SKM-1 (cell line): Measurements from ENCODE around the gene LRRC8D.
A peak's percentile ranks its signal among the peaks of the same experiment; 100 is the strongest.

Experiments used
- DNase-seq: peaks from one replicate; lab custom pipeline; 2025; ENCODE audit not compliant: unreplicated experiment; lab: John Stamatoyannopoulos, UW

LRRC8D gene

DNA sequence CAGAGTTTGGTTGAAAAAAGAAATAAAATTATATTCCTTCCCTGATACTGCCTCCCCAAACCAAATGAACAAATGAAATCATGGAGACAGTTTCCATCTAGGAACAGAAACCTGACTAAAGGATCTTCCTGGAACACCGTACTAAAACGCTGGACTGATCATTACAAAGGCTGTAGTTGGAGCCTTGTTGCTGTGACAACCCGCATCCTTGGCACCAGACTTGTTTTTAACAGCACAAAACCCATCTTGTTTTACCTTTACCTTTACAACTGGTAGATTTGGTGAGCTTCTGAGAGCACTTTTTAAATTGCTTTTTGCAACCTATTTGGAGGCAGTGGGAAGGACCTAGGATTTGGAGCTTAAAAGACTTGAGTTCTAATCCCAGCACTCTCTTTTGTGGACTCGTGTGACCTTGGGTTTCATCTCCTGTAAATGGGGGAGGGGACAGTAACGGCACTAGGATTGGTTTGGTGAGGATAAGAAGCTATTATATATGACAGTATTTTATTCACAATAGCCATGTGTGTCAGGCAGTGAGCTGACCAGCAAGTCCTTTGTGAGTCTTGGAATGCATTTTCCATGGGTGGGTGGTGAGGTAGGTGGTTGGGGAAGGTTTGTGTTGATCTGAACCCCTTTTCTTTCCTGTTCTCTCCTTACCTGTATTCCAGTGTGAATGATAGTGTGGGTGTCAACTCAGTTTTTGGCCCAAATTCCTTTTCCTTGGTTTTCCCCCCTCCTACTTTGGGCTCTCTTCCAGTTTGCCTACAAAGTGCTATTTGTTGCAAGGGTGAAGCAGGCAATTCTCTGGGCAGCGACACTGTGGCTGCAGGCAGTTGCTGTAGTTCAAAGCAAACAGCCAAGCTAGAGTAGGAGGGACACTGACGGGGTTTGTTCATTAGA, 12.6 kb downstream of the LRRC8D start:
- no peak for DNase-seq

DNA sequence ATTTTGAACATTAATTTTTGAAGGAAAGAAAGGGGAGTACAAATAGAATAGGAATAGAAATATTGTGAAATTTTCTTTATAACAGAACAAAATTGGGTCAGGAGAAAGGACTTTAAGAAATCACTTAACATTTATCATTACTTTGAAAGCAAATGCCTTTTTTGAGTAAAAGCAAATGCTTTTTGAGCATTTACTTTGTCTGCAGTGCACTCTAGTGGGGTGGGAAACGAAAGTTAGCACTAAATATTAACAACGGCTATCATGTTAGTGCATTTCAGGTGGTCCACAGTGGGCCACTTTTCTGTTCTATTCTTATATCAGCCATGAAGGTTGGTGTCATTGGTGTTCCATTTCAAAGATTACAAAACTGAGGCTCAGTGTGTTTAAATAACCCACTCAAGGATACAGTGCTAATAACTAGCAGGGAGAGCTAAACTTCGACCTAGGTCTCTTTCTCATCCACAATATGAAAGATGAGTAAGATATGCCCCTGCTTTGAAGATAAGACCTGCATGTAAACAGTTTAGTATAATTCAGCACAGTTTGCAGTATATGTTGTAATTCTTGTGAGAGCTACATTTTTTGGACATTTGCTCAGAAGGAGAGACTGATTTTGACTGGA, 13.4 kb downstream of the LRRC8D start:
- DNase-seq: no peak

GRCh38 chr1:89836252-89837035, 15.6 kb downstream of the LRRC8D start:
- DNase-seq: no peak

GRCh38 chr1:89837036-89837481, 16.2 kb downstream of the LRRC8D start:
- DNase-seq: no peak

DNA sequence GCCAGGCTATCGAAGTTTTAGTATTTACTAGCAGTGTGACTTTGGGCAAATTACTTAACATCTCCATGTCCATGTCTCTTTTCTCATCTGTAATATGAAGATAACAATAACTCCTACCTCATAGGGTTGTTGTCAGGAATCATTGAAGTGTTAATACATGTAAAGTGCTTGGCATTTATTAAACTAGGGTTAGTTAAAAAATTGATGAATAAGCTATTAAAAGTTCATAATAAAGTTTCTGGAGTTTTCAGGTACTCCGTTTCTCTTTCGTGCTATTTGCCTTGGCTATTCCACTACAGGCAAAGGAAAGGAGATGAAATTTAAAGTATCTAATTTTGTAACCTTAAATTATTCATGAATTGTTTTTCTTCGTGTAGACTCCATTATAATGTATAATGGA, 16.7 kb downstream of the LRRC8D start:
- no peak for DNase-seq

DNA sequence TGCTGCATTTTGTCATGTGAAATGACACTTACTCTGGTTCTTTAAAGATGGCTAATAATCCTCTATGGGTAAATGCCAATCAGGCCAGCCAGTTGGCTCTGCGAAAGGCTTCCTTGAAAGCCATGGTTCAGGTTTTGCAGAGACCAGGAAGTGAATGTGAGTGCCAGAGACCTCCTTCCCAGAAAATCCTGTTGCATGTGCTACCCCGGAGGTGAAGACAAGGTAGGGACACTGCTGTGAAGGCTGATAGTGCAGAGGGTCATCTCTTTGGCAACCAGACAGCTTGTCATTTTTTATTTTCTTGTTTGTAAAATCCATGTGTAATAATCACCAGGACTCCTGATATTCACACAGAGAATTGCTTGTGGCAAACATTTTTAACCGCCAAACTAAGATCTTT, 18.7 kb downstream of the LRRC8D start:
- no peak for DNase-seq

GRCh38 chr1:89841507-89841906, 20.7 kb downstream of the LRRC8D start:
- no peak for DNase-seq

- DNase-seq: no peak
Measured at GRCh38 chr1:89842567-89843272, 21.9 kb downstream of the LRRC8D start.

DNA sequence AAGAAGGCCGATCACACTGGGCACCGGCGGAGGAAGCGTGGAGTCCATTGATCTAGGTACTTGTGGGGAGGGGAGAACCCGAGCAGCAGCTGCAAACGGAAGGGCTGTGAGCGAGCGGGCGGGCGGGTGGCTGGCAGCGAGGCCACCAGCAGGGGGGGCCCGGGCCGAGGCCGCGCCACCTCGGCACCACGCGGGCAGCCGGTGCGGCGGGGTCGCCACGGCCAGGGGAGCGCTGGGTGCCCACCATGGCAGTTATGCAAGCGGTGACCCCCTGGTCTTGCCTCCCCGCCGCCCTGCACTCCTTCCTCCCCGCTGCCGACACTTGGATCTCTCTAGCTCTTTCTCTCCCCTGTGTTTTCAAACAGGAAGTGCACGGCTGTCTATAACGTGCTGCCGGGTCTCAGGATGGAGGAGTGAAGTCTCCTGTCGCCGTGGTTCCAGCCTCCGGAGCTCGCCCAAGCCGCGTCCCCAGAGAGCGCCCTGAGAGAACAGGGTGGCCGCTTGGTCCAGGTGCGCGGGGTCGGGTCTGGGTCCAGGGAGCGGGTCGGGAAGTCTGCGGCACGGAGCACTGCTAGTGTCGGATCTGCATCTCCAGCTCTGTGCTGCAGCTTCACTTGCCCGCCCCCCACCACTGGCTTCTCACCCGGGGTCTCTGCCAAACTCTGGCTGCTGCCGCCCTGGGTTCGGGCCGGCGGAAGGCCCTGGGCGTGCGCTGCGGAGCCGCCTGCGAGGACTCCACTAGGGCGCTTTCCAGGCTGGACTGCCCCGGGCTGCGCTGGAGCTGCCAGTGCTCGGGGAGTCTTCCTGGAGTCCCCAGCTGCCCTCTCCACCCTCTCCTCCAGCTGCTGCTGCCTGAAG, 22.7 kb downstream of the LRRC8D start:
- peak; percentile 56 for DNase-seq

- DNase-seq: no peak
Measured at GRCh38 chr1:89844241-89844807, 23.5 kb downstream of the LRRC8D start.

DNA sequence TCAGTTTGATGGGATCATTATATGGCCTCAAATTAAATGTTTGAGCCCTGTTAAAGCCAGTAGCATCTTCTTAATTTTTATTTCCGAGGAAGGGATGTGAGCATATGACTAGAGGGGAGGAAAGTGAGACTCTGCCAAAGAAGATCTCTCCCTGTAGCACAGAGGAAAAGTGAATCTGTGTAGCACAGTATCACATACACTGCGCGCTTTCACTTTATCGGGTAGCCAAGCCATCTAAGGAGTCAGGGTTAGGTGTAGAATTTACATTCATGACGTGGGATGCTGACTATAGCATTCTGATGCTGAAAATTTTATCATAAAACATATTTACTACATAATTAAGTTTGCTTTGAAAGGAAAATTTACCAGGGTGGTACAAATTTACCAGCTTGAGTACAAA, 24.0 kb downstream of the LRRC8D start:
- DNase-seq: no peak

DNA sequence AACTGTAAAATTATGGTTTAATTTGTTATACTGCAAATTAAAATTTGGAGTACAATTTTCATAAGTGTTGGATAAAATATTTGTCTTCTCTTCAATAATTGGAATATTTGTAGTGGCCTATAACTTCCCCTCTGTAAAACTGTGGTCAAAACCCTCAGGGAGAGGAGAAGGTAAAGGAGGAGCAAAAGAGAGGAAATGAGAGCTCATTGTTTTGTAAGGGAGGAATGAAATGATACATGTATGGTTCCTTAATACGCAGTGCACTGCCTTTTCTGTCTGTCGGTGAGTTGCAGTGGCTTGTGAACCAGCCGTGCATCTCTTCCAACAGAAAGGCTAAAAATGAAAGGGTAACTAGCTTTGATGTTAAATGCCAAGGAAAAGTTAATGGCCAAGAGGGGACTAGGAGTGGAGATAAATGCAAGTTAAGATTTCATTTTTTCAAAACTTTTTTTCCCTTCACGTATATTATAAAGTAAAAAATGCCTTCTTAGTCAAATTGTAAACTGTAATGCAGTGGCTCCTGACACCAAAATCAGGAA, 26.4 kb downstream of the LRRC8D start:
- no peak for DNase-seq

DNA sequence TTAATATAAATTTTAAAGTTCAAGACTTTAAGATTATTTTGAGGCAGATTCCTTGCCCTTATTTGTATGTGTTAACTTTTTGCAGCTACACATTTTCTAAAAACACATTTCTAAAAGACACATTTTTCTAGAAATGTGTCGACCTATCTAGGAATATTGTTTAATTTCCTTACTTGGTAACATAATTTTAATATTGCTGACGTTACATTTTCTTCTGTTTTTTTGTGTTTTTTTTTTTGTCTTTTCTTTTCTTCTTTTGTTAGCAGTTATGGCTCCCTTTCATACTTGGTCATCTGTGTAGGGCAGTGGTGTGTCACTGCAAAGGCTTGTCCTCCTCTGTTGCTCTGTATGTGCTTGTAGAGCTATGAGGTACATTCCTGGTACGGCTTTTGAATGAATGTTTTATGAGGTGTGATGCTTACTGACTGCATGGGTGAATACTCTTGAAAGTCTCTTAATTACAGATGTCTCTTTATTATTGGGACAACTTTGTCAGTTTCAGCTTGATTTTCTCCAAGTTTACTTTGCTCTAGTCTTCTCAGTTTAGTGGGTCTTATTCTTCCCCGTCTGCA, 30.1 kb downstream of the LRRC8D start:
- DNase-seq: no peak

GRCh38 chr1:89854140-89854539, 33.3 kb downstream of the LRRC8D start:
- DNase-seq: no peak

- no peak for DNase-seq
Measured at GRCh38 chr1:89855413-89856123, 34.7 kb downstream of the LRRC8D start.

GRCh38 chr1:89863165-89863830, 42.5 kb downstream of the LRRC8D start:
- no peak for DNase-seq

DNA sequence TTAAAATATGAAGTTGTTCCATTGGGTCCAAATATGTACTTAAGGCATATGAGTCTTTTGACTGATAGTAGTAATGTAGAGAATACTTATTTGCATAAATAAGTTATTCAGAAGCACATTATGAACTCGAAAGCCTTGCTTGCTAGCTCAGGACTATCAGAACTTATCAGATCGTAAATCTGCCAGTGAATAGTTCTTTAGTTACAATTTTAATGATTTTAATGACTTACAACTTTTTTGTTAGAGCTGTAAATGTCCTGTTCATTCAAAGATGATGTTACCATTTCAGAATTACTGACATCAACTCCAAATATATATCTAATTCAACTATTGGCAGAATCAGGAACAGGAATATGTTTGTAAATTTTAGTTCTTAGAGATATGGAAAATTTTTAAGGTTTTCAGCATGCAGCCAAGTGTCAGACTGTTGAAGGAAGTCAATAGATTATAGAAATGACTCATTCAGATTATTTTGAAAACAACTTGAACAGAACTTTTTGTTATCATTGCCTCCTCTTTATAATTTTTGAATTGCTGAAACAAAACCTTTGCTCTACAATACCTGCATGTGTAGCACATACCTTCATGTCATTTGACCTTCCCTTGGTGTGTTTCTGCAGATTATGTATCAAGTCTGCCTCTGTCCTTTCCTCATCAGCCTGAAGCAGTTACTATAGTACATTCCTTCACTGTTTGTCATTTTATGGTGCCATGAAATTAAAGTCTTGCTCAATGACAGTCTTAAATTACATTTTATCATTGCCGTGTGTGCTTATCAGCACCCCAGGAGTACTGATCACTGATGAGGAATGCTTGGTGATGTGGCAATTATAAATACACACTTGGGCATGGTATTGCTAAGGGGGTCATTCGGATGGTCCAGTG, 44.9 kb downstream of the LRRC8D start:
- DNase-seq: no peak
